Smooth muscle cell (in vitro differentiated cells): ENCODE results near the gene ATP8A1. TPM values are rescaled to one million over a fixed set of nuclear protein-coding genes. Genes with fewer than 3 reads are reported as not detected.

ENCODE experiments used
- DNase-seq: peaks from one replicate; lab custom pipeline; 2025; ENCODE audit not compliant: unreplicated experiment; lab: John Stamatoyannopoulos, UW
- H2AFZ ChIP-seq: fragments of 200-600 bp; sonication (generic); 2 replicates; pipeline ENCODE4 v1.6.0; 2016; ENCODE audit warnings: antibody characterized with exemption, low read depth, mild to moderate bottlenecking
- H3F3A ChIP-seq: fragments of 200-600 bp; sonication (generic); 2 replicates; pipeline ENCODE4 v1.6.0; 2017; ENCODE audit warnings: antibody characterized with exemption, low read depth
- H3K27ac ChIP-seq: fragments of 200-600 bp; sonication (generic); 2 replicates; pipeline ENCODE4 v1.5.1; 2016; ENCODE audit warnings: low read depth, mild to moderate bottlenecking
- H3K27me3 ChIP-seq: fragments of 200-600 bp; sonication (generic); 2 replicates; pipeline ENCODE4 v1.6.1; 2016; ENCODE audit warnings: low read depth, mild to moderate bottlenecking
- H3K36me3 ChIP-seq: fragments of 200-600 bp; sonication (generic); 2 replicates; pipeline ENCODE4 v1.5.1; 2016; ENCODE audit warnings: low read depth
- H3K4me1 ChIP-seq: fragments of 200-600 bp; sonication (generic); 2 replicates; pipeline ENCODE4 v1.5.1; 2016; ENCODE audit warnings: low read depth
- H3K4me2 ChIP-seq: fragments of 200-600 bp; sonication (generic); 2 replicates; pipeline ENCODE4 v1.6.0; 2016; ENCODE audit warnings: mild to moderate bottlenecking
- H3K4me3 ChIP-seq: fragments of 200-600 bp; sonication (generic); 2 replicates; pipeline ENCODE4 v1.5.1; 2016; ENCODE audit warnings: mild to moderate bottlenecking
- H3K79me2 ChIP-seq: fragments of 200-600 bp; sonication (generic); 2 replicates; pipeline ENCODE4 v1.6.0; 2016; ENCODE audit warnings: low read depth, mild to moderate bottlenecking
- H3K9ac ChIP-seq: fragments of 200-600 bp; sonication (generic); 2 replicates; pipeline ENCODE4 v1.6.0; 2016; ENCODE audit warnings: low read depth
- H3K9me3 ChIP-seq: fragments of 200-600 bp; sonication (generic); replicated peaks from 2 replicates; pipeline ENCODE4 v1.5.1; 2016; ENCODE audit warnings: low read depth
- H4K20me1 ChIP-seq: fragments of 200-600 bp; sonication (generic); 2 replicates; pipeline ENCODE4 v1.6.0; 2016; ENCODE audit warnings: low read depth
- CTCF ChIP-seq: fragments of 200-600 bp; sonication (generic); IDR thresholded peaks from 2 replicates; pipeline ENCODE4 v1.5.1; 2017; ENCODE audit warnings: borderline replicate concordance, mild to moderate bottlenecking, antibody characterized with exemption; ENCODE audit not compliant: insufficient read depth, poor library complexity, severe bottlenecking
- whole genome bisulfite sequencing: methylation state at CpG from one replicate; pipeline ENCODE4 v1.1.7; 2016; ENCODE audit warnings: low lambda C conversion rate; 5-methylcytosine and 5-hydroxymethylcytosine counted together
- polyA plus RNA-seq: library from polyadenylated mRNA; unstranded; fragments of >200 nt; fragmentation: Nextera tagmentation; extraction: Ambion mirVana; gene quantifications from 2 replicates; pipeline ENCODE4 v1.2.1, GENCODE V29; 2016
- total RNA-seq: library from RNA; depleted of rRNA; stranded (reverse); fragments of >200 nt; gene quantifications from 2 replicates; pipeline ENCODE4 v1.2.3, GENCODE V29; 2014

ATP8A1 gene
- total and polyA plus RNA-seq, 2 experiments from 2014 or later, result 1.8 TPM; not detected in 1

GRCh38 chr4:42642845-42643615 is 13.9 kb downstream of the ATP8A1 start:
- no peak for DNase-seq
- no peak overlapping the region for H2AFZ ChIP-seq
- no peaks in the 10 kb centered on the region for H3K79me2 ChIP-seq
- no peak overlapping the region for H3K27ac ChIP-seq
- no peaks in the 10 kb centered on the region for H4K20me1 ChIP-seq
- no peaks in the 10 kb centered on the region for H3K27me3 ChIP-seq
- 88% methylated on average over 7 of the region's 7 CpGs for WGBS
- H3K9ac ChIP-seq, result no peak overlapping the region
- H3K4me1 ChIP-seq, result peaks cover 10% of the 10 kb centered on the region
- no peaks in the 10 kb centered on the region for H3K9me3 ChIP-seq
- H3F3A ChIP-seq, result no peaks in the 10 kb centered on the region
- no peak overlapping the region for H3K4me3 ChIP-seq
- TF ChIP-seq CTCF, result no peak
- H3K4me2 ChIP-seq, result no peak overlapping the region
- no peaks in the 10 kb centered on the region for H3K36me3 ChIP-seq

GRCh38 chr4:42642101-42642797 is 14.7 kb downstream of the ATP8A1 start:
- 89% methylated on average over 7 of the region's 7 CpGs for WGBS
- Histone ChIP-seq H2AFZ (no peak overlapping the region), H3K79me2 (no peaks in the 10 kb centered on the region), H3K4me3 (no peak overlapping the region), H3K9ac (no peak overlapping the region), H4K20me1 (no peaks in the 10 kb centered on the region), H3K4me1 (peaks cover 10% of the 10 kb centered on the region), H3K27ac (no peak overlapping the region), H3F3A (no peaks in the 10 kb centered on the region), H3K36me3 (no peaks in the 10 kb centered on the region), H3K9me3 (no peaks in the 10 kb centered on the region), H3K27me3 (no peaks in the 10 kb centered on the region), H3K4me2 (no peak overlapping the region)
- no peak for TF ChIP-seq CTCF
- DNase-seq, result no peak

- H3K9me3 ChIP-seq, result no peaks in the 10 kb centered on the region
- no peak for TF ChIP-seq CTCF
- no peaks in the 10 kb centered on the region for H4K20me1 ChIP-seq
- H3K9ac ChIP-seq, result no peak overlapping the region
- no peak overlapping the region for H3K27ac ChIP-seq
- no peaks in the 10 kb centered on the region for H3K27me3 ChIP-seq
- no peak overlapping the region for H2AFZ ChIP-seq
- no peaks in the 10 kb centered on the region for H3K36me3 ChIP-seq
- no peak for DNase-seq
- 61% methylated on average over 1 of the region's 1 CpG for WGBS
- H3K4me3 ChIP-seq, result no peak overlapping the region
- peaks cover 10% of the 10 kb centered on the region for H3K4me1 ChIP-seq
- no peaks in the 10 kb centered on the region for H3K79me2 ChIP-seq
- no peaks in the 10 kb centered on the region for H3F3A ChIP-seq
- no peak overlapping the region for H3K4me2 ChIP-seq
Measured at GRCh38 chr4:42641656-42642055, 15.2 kb downstream of the ATP8A1 start.

- Histone ChIP-seq H3K27me3 (no peaks in the 10 kb centered on the region), H3K4me3 (no peak overlapping the region), H2AFZ (no peak overlapping the region), H3K9ac (no peak overlapping the region), H3K9me3 (no peaks in the 10 kb centered on the region), H3K79me2 (no peaks in the 10 kb centered on the region), H3F3A (no peaks in the 10 kb centered on the region), H3K36me3 (no peaks in the 10 kb centered on the region), H3K4me1 (peaks cover 10% of the 10 kb centered on the region), H4K20me1 (no peaks in the 10 kb centered on the region), H3K4me2 (no peak overlapping the region), H3K27ac (no peak overlapping the region)
- no peak for DNase-seq
- TF ChIP-seq CTCF, result no peak
Measured at GRCh38 chr4:42641161-42641560, 15.7 kb downstream of the ATP8A1 start.
